NCI-H446 treated with DMSO at 0.1 percent for 48 hours (cell line): ENCODE data around the gene BEND7.

Source experiments
- DNase-seq: peaks from one replicate; lab custom pipeline; 2025; lab: John Stamatoyannopoulos, UW

Gene BEND7

DNA sequence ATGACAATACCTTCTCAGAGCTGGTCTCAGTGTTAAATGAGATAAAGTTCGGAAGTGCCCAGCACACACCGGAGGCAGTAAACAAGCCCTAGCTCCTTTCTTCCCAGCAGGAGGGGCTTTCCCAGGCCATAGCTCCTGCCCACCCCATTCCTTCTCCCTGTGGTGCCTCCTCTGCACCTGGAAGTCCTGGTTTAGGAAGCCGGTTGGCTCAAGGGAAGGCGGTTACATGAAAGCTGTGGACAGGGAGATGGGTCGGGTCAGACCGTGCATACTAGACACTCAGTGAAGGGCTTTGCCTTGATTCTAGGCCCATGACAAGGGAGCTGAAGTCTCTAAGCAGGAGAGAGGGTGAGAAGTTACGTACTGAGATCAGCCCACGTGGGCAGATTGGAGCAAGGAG, 8.6 kb downstream of the BEND7 start:
- no peak for DNase-seq

- DNase-seq: no peak
These were observed 10.6 kb downstream of the BEND7 start for GRCh38 chr10:13518076-13518692.

DNA sequence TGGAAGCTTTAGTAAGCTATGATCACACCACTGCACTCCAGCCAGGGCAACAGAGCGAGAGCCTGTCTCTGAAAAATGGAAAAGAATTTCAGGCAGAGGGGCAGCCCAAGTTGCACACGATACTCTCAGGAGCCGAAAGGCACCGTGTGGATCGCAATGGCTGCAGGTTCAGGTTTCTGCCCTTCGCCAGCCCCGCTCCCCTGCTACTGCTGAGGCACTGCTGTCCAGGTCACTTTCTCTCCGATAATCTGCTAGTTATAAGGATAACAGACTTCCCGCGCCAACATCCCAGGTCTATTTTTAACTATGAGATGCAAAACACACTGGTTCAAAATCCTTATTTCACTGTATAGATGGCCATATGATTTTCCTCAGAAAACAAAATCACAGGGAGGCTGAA, 11.1 kb downstream of the BEND7 start:
- no peak for DNase-seq

DNA sequence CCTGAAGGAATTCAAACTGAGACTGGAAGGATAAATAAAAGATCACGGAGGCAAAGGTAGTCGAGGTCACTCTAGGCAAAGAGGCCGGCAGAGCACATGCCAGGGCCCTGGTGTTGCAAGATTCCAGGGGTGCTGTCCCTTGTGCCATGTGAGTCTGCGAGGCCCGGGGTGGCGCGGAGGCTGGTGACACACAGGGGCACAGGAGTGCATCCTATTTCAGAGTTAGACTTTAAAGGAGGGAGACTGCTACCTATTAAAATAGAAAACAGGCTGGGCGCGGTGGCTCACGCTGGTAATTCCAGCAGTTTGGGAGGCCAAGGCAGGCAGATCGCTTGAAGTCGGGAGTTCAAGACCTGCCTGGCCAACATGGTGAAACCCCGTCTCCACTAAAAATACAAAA, 12.6 kb downstream of the BEND7 start:
- DNase-seq: no peak

GRCh38 chr10:13515467-13515866, 13.3 kb downstream of the BEND7 start:
- no peak for DNase-seq

GRCh38 chr10:13514296-13514695, 14.5 kb downstream of the BEND7 start:
- DNase-seq: no peak

GRCh38 chr10:13512564-13512963, 16.2 kb downstream of the BEND7 start:
- DNase-seq: no peak

DNA sequence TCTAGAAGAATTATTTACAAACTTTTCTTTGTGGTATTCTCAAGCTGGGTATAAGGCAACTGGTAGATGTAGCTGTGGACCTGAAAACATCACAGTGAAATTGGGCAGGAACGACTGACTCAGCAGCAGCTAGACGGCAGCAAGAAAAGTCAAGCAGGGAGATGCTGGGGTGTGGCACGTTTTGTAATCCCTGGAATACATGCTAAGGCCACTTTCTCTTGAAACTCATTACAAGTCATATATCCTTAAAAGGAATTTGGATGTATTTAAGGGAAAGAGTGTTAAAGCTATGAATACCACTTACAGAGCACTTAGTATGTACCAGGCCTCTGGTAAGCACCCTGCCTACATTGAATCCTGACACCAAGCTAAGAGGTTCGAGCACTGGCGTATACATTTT, 17.4 kb downstream of the BEND7 start:
- DNase-seq: no peak

DNA sequence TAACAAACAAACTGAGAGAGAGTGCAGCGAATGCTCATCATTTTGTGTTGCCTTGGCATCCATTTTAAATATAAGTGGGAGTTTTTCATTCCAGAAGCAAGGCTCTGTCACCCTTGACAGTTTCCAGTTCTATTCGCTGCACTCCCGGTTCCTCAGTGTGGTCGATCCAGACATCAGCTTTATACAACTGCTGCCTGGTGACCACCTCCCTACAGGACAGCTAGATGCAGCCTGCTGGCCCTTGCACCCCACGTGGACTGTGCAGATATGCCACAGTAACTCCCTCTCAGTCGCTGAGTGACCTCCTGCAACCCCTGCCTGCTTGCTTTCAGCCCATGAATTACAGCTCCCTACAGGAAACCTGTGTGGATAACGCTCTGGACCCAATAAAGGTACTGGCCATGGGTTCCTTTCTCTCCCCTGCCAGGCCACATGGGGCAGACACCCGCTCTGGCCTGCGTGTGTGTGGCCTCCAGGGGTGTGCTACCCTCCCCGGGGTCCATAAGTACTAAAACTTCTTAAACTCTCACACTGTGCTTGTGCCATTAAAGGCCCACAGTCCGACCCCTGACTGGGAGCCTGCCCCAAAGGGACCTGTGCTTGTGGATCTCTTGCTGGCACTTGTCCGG, 23.6 kb downstream of the BEND7 start:
- no peak for DNase-seq

GRCh38 chr10:13503745-13504463, 24.9 kb downstream of the BEND7 start:
- no peak for DNase-seq

- DNase-seq: no peak
These were observed 26.4 kb downstream of the BEND7 start for GRCh38 chr10:13502380-13502779.

GRCh38 chr10:13500201-13500600, 28.6 kb downstream of the BEND7 start:
- no peak for DNase-seq

- no peak for DNase-seq
These were observed 29.7 kb downstream of the BEND7 start for GRCh38 chr10:13499150-13499549.

GRCh38 chr10:13496931-13497330, 31.9 kb downstream of the BEND7 start:
- DNase-seq: no peak

GRCh38 chr10:13496164-13496563, 32.6 kb downstream of the BEND7 start:
- no peak for DNase-seq

DNA sequence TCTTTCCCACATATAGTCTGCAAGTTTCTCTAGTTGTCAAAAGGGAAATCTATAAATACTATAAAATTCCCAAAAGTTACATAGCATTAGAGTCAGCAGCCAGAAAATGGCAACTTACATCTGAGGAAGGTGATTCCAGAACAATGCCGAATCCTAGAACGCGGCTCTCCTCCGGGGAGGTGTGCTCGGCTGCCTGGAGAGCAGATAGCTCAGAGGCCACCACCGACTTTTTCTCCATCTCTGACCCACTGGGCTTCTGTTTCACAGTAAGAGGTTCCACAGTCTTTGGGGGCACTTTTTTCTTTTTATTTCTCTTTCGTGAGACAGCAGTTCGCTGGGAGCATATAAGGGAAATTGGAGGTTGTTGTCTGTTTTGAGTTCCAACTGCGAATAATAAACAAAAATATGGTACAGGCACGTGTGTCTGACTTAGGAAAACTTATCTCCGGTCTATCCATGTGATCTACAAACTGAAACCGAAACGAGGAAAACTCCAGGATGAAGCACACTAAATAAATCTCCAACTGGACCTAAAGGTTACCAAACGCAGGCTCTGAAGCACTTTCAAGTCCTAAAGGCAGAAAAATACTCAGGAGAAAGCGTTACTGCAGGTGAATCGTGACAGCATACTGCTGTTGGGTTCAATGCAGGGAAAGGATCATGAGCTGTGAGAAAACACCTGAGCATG, 36.2 kb downstream of the BEND7 start:
- no peak for DNase-seq

- no peak for DNase-seq
These were observed 37.0 kb downstream of the BEND7 start for GRCh38 chr10:13491747-13492360.

- no peak for DNase-seq
These were observed 38.3 kb downstream of the BEND7 start for GRCh38 chr10:13490503-13490902.

GRCh38 chr10:13489035-13489599, 39.7 kb downstream of the BEND7 start:
- DNase-seq: no peak

DNA sequence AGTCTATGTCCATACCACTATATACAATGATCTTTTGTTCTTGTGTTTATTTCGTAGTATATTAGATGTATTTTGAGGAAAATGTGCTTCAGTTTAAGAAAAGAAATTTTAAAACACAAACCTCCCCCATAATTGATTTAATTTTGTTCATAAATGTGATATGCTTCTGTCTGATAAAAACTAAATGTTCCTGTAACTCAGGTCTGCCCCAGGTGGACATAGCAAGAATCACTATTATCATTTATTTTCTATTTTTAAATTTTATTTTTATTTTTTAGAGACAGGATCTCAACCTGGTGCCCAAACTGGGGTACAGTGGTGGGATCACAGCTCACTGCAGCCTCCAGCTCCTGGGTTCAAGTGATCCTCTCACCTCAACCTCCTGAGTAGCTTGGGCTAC, 43.2 kb downstream of the BEND7 start:
- no peak for DNase-seq

- no peak for DNase-seq
These were observed 44.9 kb downstream of the BEND7 start for GRCh38 chr10:13483951-13484350.

GRCh38 chr10:13483073-13483472, 45.7 kb downstream of the BEND7 start:
- no peak for DNase-seq
